T-cell (primary cell): Measurements from ENCODE around the gene SELENON. TPM values are rescaled to one million over a fixed set of nuclear protein-coding genes. Genes with fewer than 3 reads are reported as not detected.

Experiments used
- ATAC-seq, 4 experiments: fragments of 200-7000 bp in 3 of 4; fragments of 150-1000 bp in 1 of 4; cut with Tn5 transposase; replicated peaks in 1 of 4; 1 replicate in 3 of 4; 2 replicates in 1 of 4; pipeline ENCODE4 v1.10.0; 2021; ENCODE audit warnings: moderate library complexity in 3 of 4, mild to moderate bottlenecking in 2 of 4, moderate number of reproducible peaks in 1 of 4
- CTCF ChIA-PET, 2 donors: fragments of 300-600 bp; sonication (Branson Sonifier 250); formaldehyde crosslinking; loops; one replicate each; lab custom pipeline; 2022; ENCODE audit warnings: antibody characterized with exemption in 2 of 2; lab: Charles Lee
- POLR2A ChIA-PET, 2 donors: fragments of 300-600 bp; sonication (Branson Sonifier 250); formaldehyde crosslinking; loops; one replicate each; lab custom pipeline; 2022; ENCODE audit warnings: antibody characterized with exemption in 2 of 2; lab: Charles Lee
- DNase-seq, 35 experiments: peaks; one replicate each; pipeline versions ENCODE4 v3.0.0 to v3.0.0-alpha.2; 2013 to 2023
- H3K27ac ChIP-seq: one replicate; pipeline ENCODE4 v1.5.1; 2013; ENCODE audit warnings: low read length
- H3K27me3 ChIP-seq, 2 experiments: replicated peaks in 1 of 2; 1 replicate in 1 of 2; 2 replicates in 1 of 2; pipeline versions ENCODE4 v1.6.1 to v1.7.0; 2013; ENCODE audit warnings: low read length in 1 of 2, mixed read lengths in 1 of 2; ENCODE audit not compliant: control insufficient read depth in 2 of 2, insufficient read depth in 2 of 2; ENCODE audit errors: extremely low read depth in 1 of 2
- H3K36me3 ChIP-seq, 2 donors: 1 replicate in 1 of 2; 2 replicates in 1 of 2; pipeline versions ENCODE4 v1.6.1 to v1.7.0; 2013; ENCODE audit warnings: low read length in 1 of 2; ENCODE audit not compliant: control insufficient read depth in 2 of 2, insufficient read depth in 1 of 2; ENCODE audit errors: extremely low read depth in 1 of 2
- H3K4me1 ChIP-seq, 2 experiments: 1 replicate in 1 of 2; 2 replicates in 1 of 2; pipeline versions ENCODE4 v1.6.1 to v1.7.0; 2013; ENCODE audit warnings: low read length in 2 of 2, mixed read lengths in 1 of 2; ENCODE audit not compliant: insufficient read depth in 2 of 2, control insufficient read depth in 1 of 2; ENCODE audit errors: extremely low read depth in 1 of 2
- H3K4me3 ChIP-seq, 2 donors: 1 replicate in 1 of 2; 2 replicates in 1 of 2; pipeline versions ENCODE4 v1.5.1 to v1.7.0; 2013; ENCODE audit warnings: mild to moderate bottlenecking in 2 of 2, low read length in 1 of 2, moderate library complexity in 1 of 2; ENCODE audit not compliant: control insufficient read depth in 1 of 2; ENCODE audit errors: extremely low read depth in 1 of 2
- H3K9me3 ChIP-seq: 2 replicates; pipeline ENCODE4 v1.7.0; 2013
- H3K27ac Mint-ChIP-seq, 2 donors: one replicate each; pipeline ENCODE4 v1.8.0; 2020 to 2021; ENCODE audit warnings: mild to moderate bottlenecking in 2 of 2, mixed read lengths in 2 of 2
- H3K27me3 Mint-ChIP-seq, 2 donors: one replicate each; pipeline ENCODE4 v1.8.0; 2021 to 2022; ENCODE audit warnings: mixed read lengths in 2 of 2
- H3K36me3 Mint-ChIP-seq: one replicate; pipeline ENCODE4 v1.8.0; 2021; ENCODE audit warnings: mixed read lengths
- H3K4me1 Mint-ChIP-seq, 3 donors: one replicate each; pipeline ENCODE4 v1.8.0; 2020 to 2022; ENCODE audit warnings: mixed read lengths in 3 of 3, mild to moderate bottlenecking in 1 of 3
- H3K4me3 Mint-ChIP-seq, 3 donors: one replicate each; pipeline ENCODE4 v1.8.0; 2020 to 2022; ENCODE audit warnings: mild to moderate bottlenecking in 3 of 3, mixed read lengths in 3 of 3, moderate library complexity in 3 of 3
- H3K9me3 Mint-ChIP-seq, 3 donors: one replicate each; pipeline ENCODE4 v1.8.0; 2020 to 2022; ENCODE audit warnings: mixed read lengths in 3 of 3
- WGBS: methylation state at CpG from one replicate; pipeline ENCODE4 v1.1.5; 2013; ENCODE audit warnings: missing lambda C conversion rate; ENCODE audit not compliant: insufficient coverage; 5-methylcytosine and 5-hydroxymethylcytosine counted together
- total RNA-seq, 35 experiments: library from RNA in 6 of 35; stranded (reverse) in 6 of 35; fragments of 120-200 nt in 1 of 35; gene quantifications; one replicate each; pipeline versions ENCODE4 v1.2.1 to v1.2.4 and lab custom pipeline; 2013 to 2026

Gene SELENON
- total RNA-seq, 5 donors from 2014 or later (not counting 1 experiment from before 2014, with no cell fraction given) = 22.4 to 28.9 (median 25.9) TPM

- H3K27ac Mint-ChIP-seq = peak overlapping the region; percentile 45 to 58
- DNase-seq (no peak), ATAC-seq (no peak)
- H3K36me3 Mint-ChIP-seq = peaks cover 29% of the 10 kb centered on the region
- Histone ChIP-seq H3K27ac (no peak overlapping the region), H3K4me3 (no peak overlapping the region), H3K9me3 (no peaks in the 10 kb centered on the region), H3K36me3 (peaks cover 3 to 54% of the 10 kb centered on the region in 2 donors), H3K4me1 (no peaks in the 10 kb centered on the region), H3K27me3 (no peaks in the 10 kb centered on the region)
- H3K9me3 Mint-ChIP-seq = no peaks in the 10 kb centered on the region
- H3K27me3 Mint-ChIP-seq = no peaks in the 10 kb centered on the region
- CTCF ChIA-PET = interaction anchor here in 1 of 2 donors (0.5 to 0.8 kb wide), 4 partner anchors 12 to 1099 kb away, joined by 3 to 4 read pairs (median 3); no protein-coding TSS in a partner anchor
- peaks cover 0 to 16% (median 0%) of the 10 kb centered on the region in 3 donors for H3K4me1 Mint-ChIP-seq
- 100% methylated on average over 2 of the region's 11 CpGs for WGBS
- no peak overlapping the region for H3K4me3 Mint-ChIP-seq
- POLR2A ChIA-PET = interaction anchor here in 1 of 2 donors (0.6 kb wide), 1 partner anchor 115 kb away, joined by 3 read pairs; no protein-coding TSS in a partner anchor
Observed at GRCh38 chr1:25786887-25787759, 12.9 kb upstream of the SELENON start.

GRCh38 chr1:25787760-25788166 is 12.2 kb upstream of the SELENON start:
- Histone ChIP-seq H3K27ac (no peak overlapping the region), H3K4me3 (no peak overlapping the region), H3K9me3 (no peaks in the 10 kb centered on the region), H3K4me1 (no peaks in the 10 kb centered on the region), H3K36me3 (peaks cover 3 to 53% of the 10 kb centered on the region in 2 donors), H3K27me3 (no peaks in the 10 kb centered on the region)
- Mint-ChIP-seq H3K4me3 (no peak overlapping the region), H3K4me1 (peaks cover 0 to 9% (median under 1%) of the 10 kb centered on the region in 3 donors), H3K27ac (peak overlapping the region; percentile 13 to 22), H3K36me3 (peaks cover 26% of the 10 kb centered on the region), H3K27me3 (no peaks in the 10 kb centered on the region), H3K9me3 (no peaks in the 10 kb centered on the region)
- ChIA-PET POLR2A (interaction anchor here in 1 of 2 donors (0.6 to 0.7 kb wide), 2 partner anchors 115 to 472 kb away, joined by 3 read pairs; no protein-coding TSS in a partner anchor), CTCF (interaction anchor here in 1 of 2 donors (0.6 to 0.8 kb wide), 3 partner anchors 13 to 616 kb away, joined by 3 to 4 read pairs (median 3); no protein-coding TSS in a partner anchor)
- DNase-seq = no peak
- ATAC-seq = no peak
- WGBS = 87% methylated on average over 5 of the region's 5 CpGs

- POLR2A ChIA-PET = no interaction called here
- no peak overlapping the region for H3K4me3 Mint-ChIP-seq
Observed at GRCh38 chr1:25790472-25790871, 9.5 kb upstream of the SELENON start.

GRCh38 chr1:25792115-25792514 is 7.9 kb upstream of the SELENON start:
- ChIA-PET POLR2A (no interaction called here), CTCF (no interaction called here)

More at GRCh38 chr1:25790472-25790871, 9.5 kb upstream of the SELENON start:
- H3K36me3 ChIP-seq = peaks cover 3 to 28% of the 10 kb centered on the region in 2 donors
- no peak overlapping the region for H3K27ac ChIP-seq
- no peaks in the 10 kb centered on the region for H3K27me3 ChIP-seq
- WGBS = 85% methylated on average over 6 of the region's 6 CpGs
- peaks cover 0 to 9% of the 10 kb centered on the region in 2 experiments for H3K4me1 ChIP-seq
- H3K4me1 Mint-ChIP-seq = peaks cover 15 to 18% (median 16%) of the 10 kb centered on the region in 3 donors
- CTCF ChIA-PET = no interaction called here
- no peaks in the 10 kb centered on the region for H3K9me3 ChIP-seq
- no peak overlapping the region for H3K4me3 ChIP-seq
- no peak for DNase-seq
- H3K36me3 Mint-ChIP-seq = peaks cover 14% of the 10 kb centered on the region
- no peaks in the 10 kb centered on the region for H3K9me3 Mint-ChIP-seq
- H3K27me3 Mint-ChIP-seq = no peaks in the 10 kb centered on the region
- no peak for ATAC-seq
- H3K27ac Mint-ChIP-seq = peak overlapping the region; percentile 57 to 60

GRCh38 chr1:25793585-25794170 is 6.3 kb upstream of the SELENON start:
- H3K36me3 Mint-ChIP-seq = peaks cover 9% of the 10 kb centered on the region
- no peak for ATAC-seq
- no peak overlapping the region for H3K4me3 ChIP-seq
- 39% methylated on average over 3 of the region's 7 CpGs for WGBS
- H3K27me3 ChIP-seq = no peaks in the 10 kb centered on the region
- no peaks in the 10 kb centered on the region for H3K9me3 ChIP-seq
- H3K27ac ChIP-seq = no peak overlapping the region
- H3K9me3 Mint-ChIP-seq = no peaks in the 10 kb centered on the region
- H3K4me3 Mint-ChIP-seq = no peak overlapping the region
- H3K4me1 Mint-ChIP-seq = peaks cover 43 to 50% (median 45%) of the 10 kb centered on the region in 3 donors
- peaks cover 13 to 41% of the 10 kb centered on the region in 2 experiments for H3K4me1 ChIP-seq
- no peak for DNase-seq
- CTCF ChIA-PET = interaction anchor here in 1 of 2 donors (0.6 to 1.1 kb wide), 2 partner anchors 10 to 19 kb away, joined by 3 to 4 read pairs; no protein-coding TSS in a partner anchor
- H3K27me3 Mint-ChIP-seq = no peaks in the 10 kb centered on the region
- peaks cover 0 to 3% of the 10 kb centered on the region in 2 donors for H3K36me3 ChIP-seq
- POLR2A ChIA-PET = interaction anchor here in 1 of 2 donors (0.6 to 0.7 kb wide), 2 partner anchors 135 to 169 kb away, joined by 3 to 4 read pairs; no protein-coding TSS in a partner anchor
- peak overlapping the region; percentile 77 to 96 for H3K27ac Mint-ChIP-seq

More at GRCh38 chr1:25792115-25792514, 7.9 kb upstream of the SELENON start:
- H3K4me1 Mint-ChIP-seq = peaks cover 27 to 34% (median 31%) of the 10 kb centered on the region in 3 donors
- Histone ChIP-seq H3K36me3 (peaks cover 0 to 14% of the 10 kb centered on the region in 2 donors), H3K4me1 (peaks cover 4 to 25% of the 10 kb centered on the region in 2 experiments), H3K27ac (no peak overlapping the region), H3K9me3 (no peaks in the 10 kb centered on the region), H3K4me3 (no peak overlapping the region), H3K27me3 (no peaks in the 10 kb centered on the region)
- DNase-seq = no peak
- H3K27ac Mint-ChIP-seq = peak overlapping the region in 1 of 2 donors; percentile 60
- no peak overlapping the region for H3K4me3 Mint-ChIP-seq
- H3K9me3 Mint-ChIP-seq = no peaks in the 10 kb centered on the region
- WGBS = 50% methylated on average over 2 of the region's 4 CpGs
- H3K36me3 Mint-ChIP-seq = peaks cover 14% of the 10 kb centered on the region
- H3K27me3 Mint-ChIP-seq = no peaks in the 10 kb centered on the region
- ATAC-seq = no peak

GRCh38 chr1:25794325-25794724 is 5.7 kb upstream of the SELENON start:
- H3K27me3 ChIP-seq = no peaks in the 10 kb centered on the region
- peaks cover 0 to 3% of the 10 kb centered on the region in 2 donors for H3K36me3 ChIP-seq
- peaks cover 9% of the 10 kb centered on the region for H3K36me3 Mint-ChIP-seq
- no peak overlapping the region for H3K4me3 ChIP-seq
- H3K4me1 Mint-ChIP-seq = peaks cover 47 to 56% (median 48%) of the 10 kb centered on the region in 3 donors
- ChIA-PET POLR2A (interaction anchor here in 1 of 2 donors (0.6 kb wide), 1 partner anchor 1100 kb away, joined by 4 read pairs; no protein-coding TSS in a partner anchor), CTCF (interaction anchor here (0.6 kb wide), 2 partner anchors 90 to 263 kb away, joined by 4 read pairs; no protein-coding TSS in a partner anchor)
- 83% methylated on average over 8 of the region's 8 CpGs for WGBS
- no peaks in the 10 kb centered on the region for H3K27me3 Mint-ChIP-seq
- no peak overlapping the region for H3K4me3 Mint-ChIP-seq
- peaks cover 13 to 47% of the 10 kb centered on the region in 2 experiments for H3K4me1 ChIP-seq
- DNase-seq = no peak
- H3K27ac Mint-ChIP-seq = peak overlapping the region; percentile 60 to 96
- no peak overlapping the region for H3K27ac ChIP-seq
- no peaks in the 10 kb centered on the region for H3K9me3 Mint-ChIP-seq
- no peak for ATAC-seq
- H3K9me3 ChIP-seq = no peaks in the 10 kb centered on the region
